DMS79 (cell line): ENCODE results near the gene DYNLT2.

Experiments
- DNase-seq: peaks from one replicate; lab custom pipeline; 2025; lab: John Stamatoyannopoulos, UW

The DYNLT2 gene, protein sequence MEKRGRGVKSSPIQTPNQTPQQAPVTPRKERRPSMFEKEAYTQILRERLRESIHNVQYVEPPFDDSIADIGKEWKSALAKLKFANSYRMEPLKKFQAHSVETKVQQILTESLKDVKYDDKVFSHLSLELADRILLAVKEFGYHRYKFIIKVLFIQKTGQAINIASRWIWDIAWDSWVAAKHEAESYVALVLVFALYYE

DNA sequence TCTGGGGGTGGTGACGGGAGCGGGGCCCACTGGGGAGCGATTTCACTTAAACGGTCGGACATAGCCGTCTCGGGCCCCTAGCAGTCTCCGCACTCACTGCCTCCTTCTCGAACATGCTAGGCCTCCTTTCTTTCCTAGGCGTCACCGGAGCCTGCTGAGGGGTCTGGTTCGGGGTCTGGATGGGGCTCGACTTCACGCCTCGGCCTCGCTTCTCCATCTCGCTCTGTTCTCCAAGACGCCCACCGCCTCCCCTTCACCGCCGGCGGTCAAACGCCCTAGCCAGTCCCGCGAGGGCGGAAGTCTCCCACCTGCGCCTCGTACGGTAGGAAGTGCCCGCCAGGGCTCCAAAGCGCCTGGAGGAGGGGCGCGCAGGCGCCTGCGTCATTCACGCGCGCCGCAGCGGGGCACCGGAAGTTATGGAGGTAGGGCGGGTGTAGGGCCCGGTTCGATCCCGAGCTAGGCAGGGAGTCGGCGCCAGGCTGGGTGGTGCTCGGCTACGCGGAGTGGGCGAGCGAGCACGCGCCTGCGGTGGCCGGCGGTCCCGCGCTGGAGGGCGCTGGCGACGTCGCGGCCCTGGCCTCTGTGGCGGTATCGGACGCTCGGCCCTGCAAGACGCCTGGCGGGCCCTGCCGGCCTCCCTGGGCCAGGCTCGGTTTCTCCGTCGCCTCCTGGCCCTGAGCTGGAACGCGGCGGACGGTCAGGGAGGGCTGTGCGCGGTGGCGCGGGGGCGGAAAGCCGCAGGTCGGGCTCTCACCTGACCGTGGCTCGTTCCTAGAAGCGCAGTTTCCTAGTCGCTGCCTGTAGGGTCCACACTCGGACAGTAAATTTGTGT is at the start of gene DYNLT2, which contains the start of gene ERMARD:
TSS of gene DYNLT2 (minus strand) at position 331 of the 832 bp plus-strand sequence. CDS start at position 217, 114 bp downstream.
TSS of gene ERMARD (plus strand) at position 381 of the 832 bp plus-strand sequence. CDS start at position 417, 36 bp downstream.
- DNase-seq, result peak; percentile 87

DNA sequence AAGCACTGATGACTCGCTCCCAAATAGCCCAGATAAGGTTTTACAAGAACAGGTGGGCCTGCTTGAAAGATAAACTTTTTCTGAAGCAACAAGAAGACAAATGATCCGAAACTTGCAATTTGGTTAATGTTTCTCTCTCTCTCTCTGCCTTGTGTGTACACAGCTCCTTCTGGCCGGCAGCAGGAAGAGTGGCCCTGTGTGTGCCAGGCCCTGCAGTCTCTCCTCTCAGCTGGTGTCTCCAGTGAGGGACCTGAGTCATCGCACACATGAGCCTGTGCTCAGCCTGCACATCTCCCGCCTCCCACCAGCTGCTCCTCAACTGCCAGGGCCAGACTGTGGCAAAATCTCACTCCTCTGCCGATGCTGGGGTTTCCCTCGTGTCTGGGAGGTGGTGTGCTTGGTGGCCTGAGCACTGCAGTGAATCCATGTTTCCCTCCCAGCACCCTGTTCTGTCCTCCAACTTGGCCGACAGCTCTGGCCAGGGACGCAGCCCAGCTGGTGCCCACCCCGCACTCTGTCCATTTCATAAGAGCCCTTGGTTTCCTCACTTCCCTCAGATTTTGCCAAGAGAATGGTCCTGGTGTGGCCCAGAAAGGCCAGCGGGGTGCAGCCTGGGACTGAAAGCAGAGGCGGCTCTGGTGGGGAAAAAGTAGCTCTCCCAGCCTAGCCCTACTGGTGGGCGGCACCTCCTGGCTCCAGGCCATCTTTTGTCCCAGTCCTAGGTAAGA is 49.5 kb upstream of the DYNLT2 start:
- DNase-seq, result peak; percentile 61

DNA sequence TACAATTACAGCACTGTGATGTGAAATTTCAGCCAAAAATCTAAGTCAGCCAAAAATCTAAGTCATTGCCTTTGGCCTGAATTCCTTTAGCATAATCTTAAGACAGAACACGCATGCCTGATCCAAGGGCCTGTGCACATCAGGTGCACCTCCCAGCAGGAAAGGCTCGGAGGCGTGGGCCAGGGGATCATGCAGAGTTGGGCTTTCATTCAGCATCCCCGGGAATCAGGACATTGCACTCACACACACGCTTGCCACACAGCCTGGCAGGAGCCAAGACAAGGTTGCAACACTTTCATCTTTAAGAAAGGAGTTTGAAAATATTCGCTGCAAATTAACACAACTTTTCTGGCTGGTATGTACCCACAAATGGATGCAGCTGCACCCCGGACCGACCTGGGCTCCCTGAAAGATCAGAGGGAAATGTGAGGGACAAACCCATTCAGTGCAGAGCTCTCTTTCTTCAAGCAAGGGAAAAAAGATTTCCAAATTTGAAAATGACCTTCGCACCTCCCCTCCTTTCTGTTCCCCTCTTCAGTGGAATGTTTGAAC is 48.8 kb upstream of the DYNLT2 start:
- DNase-seq, result no peak

DNA sequence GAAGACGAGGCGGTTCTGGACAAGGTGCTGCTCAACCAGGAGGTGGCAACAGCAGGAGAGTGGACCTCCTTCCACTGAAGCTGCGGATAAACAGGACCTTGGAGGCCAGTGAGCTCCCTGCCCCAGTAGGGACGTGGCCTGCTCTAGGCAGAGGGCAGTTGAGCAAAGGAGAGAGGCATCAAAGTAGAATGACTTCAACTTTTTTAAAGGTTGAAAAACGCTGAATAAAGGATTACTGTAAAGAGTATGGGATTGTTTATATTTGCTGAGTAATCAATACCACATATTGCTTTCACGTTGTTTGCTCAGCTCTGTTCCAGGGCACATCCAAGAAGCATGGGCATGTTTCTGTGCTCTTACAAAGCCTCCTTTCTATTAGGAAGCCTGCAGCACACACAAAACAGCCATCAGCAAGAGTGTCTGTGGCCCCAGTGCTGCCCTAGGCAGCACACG is 48.1 kb upstream of the DYNLT2 start:
- DNase-seq, result no peak

DNA sequence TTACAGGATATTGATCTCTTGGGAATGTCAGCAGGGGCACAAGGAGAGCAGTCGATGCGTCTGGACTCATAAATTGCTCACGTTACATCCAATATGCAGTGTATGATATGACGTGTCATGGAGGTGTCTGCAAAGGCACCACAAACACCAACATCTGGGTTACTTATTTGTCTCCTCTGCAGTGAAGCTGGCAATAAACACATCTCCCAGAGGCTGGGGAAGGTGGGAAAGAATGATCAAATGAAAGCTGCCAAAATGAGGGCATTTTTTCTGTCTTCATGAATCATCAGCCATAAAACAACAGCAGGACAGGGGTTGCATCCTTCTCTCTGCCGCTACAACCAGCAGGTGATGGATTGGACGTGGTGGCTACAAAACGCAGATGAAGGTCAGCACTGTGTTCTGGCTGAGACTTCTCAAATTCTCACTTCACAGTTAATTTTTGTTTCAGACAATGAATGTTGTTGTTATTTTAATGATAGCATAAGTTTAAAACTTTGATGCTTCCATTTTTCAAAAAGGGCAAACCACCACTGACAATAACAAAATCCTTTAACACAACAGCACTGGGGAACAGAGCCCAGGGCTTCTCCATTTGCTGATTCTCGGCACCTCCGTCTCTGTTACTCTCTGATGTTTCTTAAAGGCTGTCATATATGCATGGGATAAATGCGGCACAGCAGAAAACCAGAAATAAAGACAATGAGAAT is 47.5 kb upstream of the DYNLT2 start:
- DNase-seq, result no peak

DNA sequence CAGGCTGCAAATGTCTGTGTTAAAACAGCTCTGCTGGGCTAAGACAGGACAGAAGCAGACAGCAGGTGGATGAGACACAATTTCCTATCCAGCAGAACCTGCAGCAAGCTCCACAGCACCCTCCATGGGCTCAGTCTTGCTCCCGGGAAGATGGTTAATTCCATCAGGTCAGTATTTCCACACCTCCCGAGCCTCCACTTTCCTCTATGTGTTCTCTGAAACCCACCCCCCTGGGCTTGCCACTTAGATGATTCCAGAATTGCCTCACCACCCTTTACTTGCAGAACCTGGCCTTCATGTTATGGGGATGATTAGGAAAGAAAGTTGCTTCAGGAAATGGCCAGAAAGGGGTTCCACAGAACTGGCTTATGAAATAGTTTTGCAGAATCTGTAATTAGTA is 43.8 kb upstream of the DYNLT2 start:
- peak; percentile 21 for DNase-seq

DNA sequence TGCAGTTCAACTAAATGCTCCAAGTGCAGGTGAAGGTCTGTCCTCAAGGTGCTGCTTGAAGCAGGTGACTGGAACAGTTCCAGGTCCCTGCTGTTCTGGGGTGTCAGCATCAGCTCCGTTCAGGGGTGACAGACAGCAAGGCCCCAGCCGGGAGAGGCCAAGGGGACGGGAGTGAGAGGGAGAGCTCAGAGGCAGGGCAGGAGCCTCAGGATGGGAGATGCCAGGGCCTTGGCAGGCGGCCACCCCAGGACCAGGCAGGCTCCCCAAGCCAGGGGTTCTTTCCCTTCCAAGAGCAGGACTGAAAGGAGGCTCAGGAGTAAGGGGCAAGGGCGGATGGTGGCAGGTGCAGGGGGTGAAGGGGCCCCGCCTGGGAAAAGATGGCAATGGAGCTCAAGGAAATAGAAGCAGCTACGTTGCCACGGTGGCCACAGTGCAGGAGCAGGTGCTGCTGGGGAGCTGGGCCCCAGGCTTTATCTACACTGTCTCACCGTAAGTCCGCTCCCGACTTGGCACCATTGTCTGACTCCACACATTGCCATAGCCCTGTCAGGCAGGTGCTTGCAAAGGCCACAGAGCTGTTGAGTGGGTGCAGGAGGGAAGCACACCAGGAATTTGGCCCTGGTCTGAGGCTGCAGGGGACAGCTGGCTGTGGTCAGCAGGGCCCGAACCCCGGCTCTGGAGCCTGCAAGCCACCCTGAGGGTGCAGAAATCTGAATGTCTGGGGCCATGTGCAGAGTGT is 43.1 kb upstream of the DYNLT2 start:
- peak; percentile 94 for DNase-seq

DNA sequence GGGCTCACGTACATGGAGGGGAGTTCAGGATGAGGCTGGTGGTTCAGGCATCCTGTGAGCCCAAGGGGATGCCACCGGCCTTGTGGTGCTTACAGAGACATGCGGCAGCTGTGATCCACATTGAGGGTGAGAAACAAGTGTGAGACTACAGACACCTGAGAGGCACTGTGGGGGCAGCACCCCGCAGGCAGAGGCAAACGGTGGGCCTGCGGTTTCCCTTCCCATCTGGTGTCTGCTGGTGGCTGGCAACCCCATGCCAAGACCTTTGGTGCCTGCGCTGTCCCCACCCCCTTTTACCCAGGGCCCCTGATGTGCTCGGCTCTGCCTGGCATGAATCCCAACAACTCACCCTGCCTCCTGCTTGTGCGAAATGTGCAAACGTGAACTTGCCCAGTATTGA is 42.0 kb upstream of the DYNLT2 start:
- no peak for DNase-seq

DNA sequence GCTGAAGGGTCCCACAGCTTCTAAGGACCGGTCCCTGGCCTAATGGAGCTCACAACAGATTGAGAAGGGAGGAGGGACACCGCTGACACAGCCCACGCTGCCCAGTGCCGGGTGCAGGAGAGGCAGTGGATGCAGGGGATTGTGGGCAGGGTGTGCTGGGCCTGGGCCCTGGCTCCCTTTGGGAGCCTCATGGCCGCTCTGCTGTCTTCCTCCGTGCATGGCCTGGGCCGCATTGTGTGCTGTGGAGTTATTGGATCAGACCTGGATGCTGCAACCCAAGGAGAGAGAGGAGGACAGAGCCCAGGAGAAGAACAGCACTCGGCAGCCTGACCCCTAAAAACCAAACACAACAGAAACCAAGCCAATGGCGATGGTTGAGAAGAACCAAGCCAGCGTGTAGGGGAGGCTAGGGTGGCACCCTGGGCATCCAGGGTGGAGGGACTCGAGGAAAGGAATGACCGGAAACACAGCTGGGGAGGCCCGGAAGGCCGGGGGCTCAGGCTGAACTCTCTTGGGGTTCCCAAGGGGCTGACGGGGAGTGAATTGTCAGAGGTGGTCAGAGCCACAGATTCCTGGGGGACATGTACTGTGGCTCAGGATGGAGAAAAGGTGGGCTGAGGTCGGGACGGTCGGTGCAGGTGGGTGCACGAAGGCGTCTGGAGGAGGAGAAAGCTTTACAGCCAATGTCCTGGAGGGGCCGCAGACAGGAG is 41.1 kb upstream of the DYNLT2 start:
- DNase-seq, result no peak

DNA sequence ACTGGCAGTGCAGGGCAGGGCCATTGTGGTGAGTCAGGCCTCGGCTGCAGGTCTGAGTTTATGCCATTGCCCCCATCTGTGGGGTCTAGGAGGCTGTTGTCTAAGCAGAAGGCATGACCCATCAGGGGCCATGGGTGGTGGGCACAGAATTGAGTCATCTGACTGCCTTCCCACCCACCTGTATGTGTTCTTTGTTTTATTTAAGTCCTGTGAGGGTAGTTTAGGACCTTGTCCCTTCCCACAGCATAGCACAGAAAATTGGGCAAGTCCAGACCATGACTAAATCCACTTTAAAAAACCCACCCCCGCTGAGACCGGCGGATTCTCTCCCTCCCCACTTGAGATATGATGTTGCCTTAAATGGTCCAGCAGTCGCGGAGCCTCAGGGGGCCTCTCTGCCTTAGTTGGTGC is 40.4 kb upstream of the DYNLT2 start:
- DNase-seq, result peak; percentile 20

DNA sequence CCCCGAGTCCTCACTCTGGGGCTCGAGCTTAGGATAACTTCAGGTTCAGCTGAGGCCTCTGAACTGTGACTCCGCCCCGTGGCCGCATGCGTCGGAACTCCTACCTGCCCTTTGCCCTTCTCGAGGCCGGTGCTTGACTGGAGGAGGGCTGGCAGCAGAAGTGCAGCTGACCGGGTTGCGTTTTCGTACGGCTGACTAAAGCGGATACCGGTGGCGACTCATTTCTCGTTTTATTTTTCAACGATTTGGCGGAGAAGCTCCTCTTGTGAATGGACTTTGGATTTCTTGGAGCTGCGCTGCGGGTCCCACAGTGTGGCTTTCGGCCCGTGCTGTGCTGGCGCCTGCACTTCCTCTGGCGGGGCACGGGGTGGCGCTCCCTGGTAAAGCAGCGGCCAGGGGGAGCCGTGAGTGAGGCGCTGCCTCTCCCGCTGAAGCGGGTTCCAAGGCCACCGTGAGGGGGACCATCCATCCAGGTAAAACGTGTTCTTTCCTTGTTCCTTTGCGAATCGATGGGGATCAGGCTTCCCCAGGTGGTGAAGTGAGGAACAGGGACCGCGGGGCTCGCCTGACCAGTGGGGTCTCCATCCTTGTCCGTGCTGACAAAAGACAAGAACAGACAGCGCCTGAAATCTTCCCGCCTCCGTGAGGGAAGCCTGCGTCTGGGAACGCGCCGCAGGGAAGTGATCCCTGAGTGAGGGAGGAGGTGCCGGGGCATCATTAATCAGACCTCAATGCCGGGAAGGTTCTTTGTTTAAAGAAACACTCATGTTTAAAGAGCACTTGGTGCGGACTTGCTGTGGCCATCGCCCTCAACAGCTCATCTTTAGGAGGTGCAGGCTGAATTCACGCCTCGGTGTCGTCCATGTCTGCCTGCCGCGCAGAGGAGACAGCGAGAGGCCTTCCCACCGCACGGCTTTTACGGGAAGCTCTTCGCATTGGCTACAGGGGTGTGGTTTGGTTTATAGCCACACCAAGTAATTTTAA is 38.9 kb upstream of the DYNLT2 start:
- DNase-seq, result peak; percentile 90

DNA sequence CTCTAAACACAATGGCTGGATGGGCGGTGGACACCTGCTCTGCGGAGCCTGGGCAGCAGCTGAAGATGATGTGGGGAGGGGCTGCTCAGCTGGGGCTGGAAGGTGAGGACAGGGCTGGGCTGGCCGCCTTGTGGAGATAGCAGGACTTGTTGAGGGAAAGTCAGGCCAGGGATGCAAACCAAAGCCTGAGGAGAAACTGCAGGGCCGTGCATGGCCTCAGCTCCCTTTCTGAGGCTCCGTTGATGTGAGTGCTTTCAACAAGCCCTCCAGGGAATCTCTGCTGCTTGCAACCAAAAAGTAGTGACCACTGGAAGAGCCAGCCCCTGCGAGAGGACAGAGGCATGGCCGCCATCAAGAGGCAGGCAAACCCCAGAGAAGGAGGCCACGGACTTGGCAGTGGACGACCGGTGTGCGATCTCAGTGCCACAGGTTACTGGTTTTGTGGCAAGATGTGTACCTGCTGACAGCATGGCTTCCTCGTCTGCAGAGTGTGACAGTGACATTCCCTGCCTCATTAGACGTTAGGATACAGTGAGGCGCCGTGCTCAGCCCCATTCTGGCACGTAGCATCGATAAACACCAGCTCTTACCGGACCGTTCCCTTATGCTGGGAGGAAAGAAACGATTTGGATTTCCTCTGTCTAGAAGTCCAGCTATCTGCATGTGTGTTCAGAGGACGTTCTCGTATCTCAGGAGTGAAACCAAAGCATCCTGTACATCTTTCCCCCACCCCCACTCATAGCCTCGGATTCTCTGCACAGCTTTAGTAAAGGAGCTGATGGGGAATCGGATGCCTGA is 38.0 kb upstream of the DYNLT2 start:
- DNase-seq, result no peak

DNA sequence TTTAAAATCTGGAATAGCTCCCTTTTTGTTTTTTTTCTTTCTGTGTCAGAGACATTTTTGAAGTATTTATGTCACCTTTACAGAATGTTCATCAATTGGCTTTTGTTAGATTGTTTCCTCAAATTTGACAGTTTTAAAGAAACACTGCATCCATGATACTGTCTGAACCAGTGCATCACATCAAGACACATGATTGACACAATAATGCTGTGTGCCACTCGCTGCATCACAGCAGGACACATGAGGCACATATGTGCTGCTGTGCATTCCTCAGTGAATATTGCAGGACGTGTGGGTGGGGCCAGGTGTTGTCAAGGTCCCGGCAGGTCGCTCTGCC is 37.4 kb upstream of the DYNLT2 start:
- DNase-seq, result no peak

DNA sequence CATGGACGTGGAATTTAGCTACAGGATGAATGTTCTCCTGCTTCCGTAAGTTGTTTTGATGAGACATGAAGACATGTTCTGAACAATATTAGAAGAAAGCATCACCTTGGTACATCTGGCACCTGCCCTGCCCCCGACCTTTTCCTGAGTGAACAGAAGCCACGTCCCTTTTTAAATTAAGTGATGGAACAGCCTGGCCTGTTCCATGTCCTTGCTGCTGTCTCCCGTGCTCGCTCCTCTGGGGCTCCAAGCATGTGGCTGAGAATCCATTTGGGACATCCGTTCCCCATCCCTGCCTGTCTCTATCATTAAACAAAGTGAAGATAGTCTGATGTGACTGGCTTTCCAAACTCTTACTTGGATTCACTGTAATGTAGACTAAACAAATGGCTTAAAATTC is 36.4 kb upstream of the DYNLT2 start:
- no peak for DNase-seq

DNA sequence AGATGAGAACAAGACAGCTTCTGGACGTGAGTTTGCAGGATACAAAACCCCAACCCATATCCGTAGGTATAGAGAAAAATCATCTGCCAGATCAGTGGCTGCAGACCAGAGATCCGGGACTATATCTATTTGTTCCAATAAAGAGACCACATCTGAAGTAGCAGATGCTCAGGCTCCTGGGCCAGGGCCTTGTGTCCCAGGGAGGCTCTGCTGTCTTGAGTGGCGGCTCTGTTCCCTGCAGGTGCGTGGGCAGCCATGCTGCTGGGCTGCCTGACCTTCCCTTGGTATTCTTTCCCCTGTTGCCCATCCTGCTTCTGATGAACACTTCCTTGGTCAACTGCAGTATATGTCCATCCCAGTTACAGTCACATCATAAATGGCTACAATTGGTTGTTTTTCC is 35.0 kb upstream of the DYNLT2 start:
- no peak for DNase-seq

DNA sequence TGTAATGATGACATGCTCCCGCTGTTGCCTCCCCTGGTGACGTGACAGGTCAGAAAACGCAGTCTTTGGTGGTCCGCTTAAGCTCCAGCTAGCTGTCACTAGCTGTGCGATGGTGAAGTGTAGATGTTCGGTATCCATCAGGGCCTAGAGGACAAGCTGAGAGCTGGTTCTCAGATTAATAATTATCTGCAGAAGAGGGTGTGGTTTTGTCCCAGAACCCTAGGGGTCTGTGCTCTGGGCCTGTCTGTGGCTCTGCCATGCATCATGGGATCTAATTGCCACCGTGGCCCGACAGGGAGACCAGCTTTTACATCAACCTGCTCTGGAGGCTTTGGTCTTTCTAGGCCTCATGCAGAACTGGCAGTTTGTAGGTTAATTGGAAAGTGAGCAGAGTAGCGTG is 34.2 kb upstream of the DYNLT2 start:
- DNase-seq, result no peak

DNA sequence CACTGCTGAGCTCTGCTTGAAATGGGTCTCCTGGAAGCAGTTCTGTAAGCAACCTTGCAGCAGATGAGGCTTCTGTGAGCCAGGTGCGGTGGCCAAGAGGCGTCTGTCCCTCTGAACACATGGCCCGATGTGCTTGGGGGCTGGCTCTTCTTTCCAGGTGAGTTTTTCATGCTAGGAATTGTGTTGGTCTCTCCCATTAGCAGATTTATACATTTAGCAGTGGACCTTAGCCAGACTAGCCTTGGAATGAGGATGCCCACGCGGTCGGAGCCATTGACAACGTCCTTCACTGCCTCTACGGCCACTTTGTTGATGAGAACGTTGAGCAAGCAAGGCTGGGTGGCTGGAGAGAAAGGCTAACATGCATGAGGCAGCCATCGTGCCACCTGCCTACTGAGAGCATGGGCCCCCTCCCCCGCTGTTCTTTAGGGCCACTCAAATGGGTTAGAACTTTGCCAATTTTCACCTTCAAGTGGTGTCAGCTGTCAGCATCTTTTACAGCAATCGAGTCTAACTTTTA is 33.5 kb upstream of the DYNLT2 start:
- DNase-seq, result no peak
